ENCODE data around the gene CAVIN1.
A peak's percentile ranks its signal among the peaks of the same experiment; 100 is the strongest.
"Not testable (repeated sequence)": the region's sequence is repeated elsewhere in the genome, so short reads cannot be mapped to it uniquely, and the experiment has no call there.

CAVIN1 gene

DNA sequence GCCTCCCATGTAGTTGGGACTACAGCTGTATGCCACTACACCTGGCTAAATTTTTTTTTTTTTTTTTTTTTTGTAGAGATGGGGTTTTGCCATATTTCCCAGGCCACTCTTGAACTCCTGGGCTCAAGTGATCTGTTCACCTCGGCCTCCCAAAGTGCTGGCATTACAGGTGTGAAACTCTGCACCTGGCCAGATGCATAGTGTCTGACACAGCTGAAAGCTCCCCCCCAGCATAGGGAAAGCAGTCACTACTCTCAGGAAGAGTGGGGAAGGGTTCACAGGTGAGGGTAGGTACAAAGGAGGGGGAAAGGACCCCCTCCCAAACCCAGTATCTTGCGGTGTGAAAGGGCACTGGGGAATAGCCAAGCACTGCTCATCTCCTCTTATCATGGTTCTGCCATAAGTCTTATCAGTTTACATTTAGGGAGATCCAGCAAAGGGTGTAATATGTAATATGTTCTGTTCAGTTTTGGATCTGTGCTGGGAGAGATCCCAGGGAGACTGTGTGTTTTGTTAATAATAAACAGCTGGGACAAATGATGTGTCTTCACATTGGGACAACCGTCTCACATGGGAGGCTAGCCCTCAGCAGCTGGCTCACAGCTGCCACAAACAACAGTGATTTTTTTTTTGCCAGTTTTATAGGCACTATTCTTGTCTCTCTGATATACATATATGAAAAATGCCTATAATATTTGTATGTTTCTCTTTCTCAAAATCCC is 6.8 kb upstream of the CAVIN1 start:
- no peak for DNase-seq

DNA sequence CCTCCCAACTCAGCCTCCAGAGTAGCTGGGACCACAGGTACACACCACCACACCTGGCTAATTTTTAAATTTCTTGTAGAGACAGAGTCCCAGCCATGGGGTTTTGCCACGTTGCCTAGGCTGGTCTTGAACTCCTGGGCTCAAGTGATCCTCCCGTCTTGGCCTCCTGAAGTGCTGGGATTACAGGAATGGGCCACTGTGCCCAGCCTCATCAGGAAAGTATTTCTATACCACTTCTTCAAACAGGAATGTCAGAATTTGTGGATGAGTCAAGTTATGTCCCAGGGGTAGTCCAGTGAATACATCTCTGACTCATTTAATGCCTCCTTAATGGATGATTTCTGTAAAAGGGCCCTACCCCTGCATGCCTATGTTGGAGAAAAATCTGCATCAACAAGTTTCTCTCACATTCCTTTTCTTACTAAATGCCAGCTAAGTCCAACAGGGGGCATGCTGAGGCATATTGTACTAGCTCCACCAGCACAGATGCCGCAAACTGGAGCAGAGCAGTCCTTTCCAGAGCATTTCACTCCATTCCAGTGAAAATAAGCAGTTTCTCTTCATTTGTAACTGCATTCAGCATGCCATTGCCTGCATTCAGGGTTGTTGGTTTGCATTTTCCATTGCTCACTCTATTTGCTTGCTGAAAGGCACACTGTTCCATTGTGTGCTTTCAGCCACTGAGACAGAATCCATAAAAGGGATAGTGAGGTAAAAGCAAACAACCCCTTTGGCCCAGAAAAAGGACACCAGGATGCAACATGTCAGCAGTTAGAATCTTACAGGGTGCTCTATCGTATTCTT is 5.3 kb upstream of the CAVIN1 start:
- DNase-seq, result peak; percentile 18

DNA sequence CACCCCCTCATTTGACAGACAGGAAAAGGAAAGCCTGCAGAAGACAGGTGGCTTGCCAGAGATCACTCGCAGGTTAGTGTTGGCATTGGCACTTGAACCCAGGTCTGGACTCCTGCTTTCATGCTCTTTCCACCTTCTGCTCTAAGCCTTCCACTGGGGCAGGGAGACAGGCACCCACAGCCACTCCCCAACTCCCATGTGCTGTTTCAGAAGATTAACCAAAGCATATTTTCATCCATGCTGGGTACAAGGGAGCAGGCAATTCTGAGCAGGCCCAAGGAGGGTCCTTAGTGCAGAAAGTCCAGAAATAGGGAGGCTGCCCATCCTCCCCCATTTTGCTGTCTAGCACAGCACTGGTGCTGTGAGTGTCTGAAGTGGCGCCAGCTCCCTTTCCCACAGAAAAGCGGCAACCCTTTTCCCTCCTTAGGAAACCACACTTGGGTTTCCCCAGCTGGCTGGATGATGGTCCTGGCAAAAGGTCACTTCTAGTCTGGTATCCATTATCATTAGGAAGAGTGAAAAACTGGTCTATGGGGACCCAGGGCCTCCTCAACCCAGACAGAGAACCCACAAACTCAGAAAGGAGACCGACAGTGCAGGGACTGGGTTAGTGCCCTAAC is 2.0 kb upstream of the CAVIN1 start:
- DNase-seq, result no peak

DNA sequence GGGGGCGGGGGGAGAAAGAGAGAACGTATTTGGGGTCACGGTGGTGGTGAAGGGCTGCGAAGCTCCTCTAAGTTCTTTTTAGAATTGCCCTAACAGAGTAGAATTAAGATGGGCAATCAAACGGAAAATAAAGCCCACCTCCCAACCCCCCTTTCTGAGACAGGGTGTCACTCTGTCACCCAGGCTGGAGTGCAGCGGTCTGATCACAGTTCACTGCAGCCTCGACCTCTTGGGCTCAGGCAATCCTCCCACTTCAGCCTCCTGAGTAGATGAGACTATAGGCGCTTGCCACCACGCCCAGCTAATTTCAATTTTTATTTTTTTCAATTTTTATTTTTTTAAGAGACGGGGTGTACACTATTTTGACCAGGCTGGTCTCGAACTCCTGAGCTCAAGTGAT is 710 bp upstream of the CAVIN1 start:
- DNase-seq, result no peak

DNA sequence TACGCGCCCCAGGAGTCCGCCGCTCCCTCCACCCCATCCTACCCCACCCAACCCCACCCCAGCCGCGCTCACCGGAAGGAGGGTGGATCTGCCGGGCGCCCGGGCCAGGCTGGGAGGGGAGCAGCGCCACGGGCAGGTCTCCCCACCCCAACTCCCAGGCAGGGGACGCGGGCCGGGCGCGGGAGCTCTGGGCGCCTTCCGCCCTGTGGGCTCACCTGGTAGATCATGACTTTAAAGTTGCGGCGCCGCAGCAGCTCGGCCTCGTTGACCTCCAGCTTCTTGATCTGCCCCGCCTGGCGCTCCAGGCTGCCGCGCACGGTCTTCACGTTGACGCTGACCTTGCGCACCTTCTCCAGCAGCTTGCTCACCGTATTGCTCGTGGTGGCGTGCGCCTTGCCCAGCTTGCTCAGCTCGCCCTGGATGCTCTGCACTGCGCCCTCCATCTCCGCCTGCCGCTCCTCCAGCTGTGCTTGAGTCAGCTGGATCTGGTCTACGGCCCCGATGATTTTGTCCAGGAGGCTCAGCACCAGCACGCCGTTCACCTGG is 571 bp downstream of the CAVIN1 start:
- DNase-seq, result peak; percentile 11

DNA sequence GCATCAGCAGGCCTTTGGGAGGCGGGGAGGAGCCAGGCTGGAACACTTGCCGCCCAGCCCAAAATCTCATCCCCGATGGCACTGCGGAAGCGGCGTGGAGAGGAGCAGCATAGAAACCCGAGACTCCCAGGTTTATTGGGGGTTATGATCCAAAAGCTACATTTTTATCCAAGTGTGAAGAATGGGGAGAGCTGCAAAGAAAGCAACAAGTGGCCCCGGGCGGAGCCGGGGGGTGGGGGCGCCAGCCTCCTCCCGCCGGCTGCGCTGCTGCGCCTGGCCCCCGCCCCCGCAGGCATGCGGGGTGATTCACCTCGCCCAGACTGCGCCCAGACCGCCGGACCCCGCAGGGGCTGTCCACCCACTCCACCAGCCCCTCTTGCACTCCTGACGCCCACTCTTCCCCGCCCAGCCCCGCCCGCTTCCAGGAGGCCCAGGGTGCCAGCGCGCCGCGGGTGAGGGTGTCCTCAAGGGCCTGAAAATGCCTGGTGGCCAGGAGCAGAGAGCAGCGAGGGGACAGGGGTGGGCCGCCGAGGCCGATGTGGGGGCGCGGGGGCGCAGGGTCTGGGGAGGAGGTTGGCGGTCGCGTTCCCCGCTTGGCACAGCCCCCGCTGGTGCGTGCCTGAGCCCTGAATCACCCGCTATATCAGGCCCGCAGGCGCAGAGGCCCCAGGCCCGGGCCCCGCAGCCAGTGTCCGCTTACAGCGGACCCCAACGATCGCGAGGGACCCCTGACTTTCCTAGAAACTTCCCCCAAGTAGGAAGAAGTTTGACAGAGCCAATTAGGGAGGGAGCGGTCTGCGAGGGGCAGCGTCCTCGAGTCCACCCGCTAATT is 1.3 kb downstream of the CAVIN1 start:
- no peak for DNase-seq

DNA sequence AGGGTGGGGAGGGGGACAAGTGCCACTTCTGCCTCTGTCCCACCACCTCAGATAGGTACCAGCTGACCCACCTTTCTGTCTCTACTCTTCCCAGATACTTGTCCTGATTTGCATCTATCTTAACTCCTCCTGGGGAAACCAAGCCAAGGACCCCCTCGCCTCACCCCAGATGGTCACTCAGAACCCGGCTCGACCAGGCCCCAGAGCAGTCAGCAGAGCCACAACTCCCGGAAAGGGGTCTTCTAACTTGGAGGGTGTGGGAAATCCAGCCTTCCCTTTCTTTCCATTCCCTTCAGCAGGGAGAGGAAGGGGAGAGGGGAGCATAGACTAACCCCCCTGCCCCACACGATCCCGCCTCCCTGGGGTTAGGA is 1.9 kb downstream of the CAVIN1 start:
- no peak for DNase-seq

DNA sequence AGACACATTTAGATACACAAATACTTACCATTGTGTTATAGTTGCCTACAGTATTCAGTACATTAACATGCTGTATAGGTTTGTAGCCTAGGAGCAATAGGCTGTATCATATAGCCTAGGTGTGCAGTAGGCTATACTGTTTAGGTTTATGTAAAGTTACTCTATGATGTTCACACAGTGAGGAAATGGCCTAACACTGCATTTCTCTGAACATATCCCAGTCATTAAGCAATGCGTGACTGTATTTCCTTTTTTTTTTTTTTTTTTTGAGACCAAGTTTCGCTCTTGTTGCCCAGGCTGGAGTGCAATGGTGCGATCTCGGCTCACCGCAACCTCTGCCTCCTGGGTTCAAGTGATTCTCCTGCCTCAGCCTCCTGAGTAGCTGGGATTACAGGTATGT is 5.1 kb downstream of the CAVIN1 start:
- not testable (repeated sequence) for DNase-seq

DNA sequence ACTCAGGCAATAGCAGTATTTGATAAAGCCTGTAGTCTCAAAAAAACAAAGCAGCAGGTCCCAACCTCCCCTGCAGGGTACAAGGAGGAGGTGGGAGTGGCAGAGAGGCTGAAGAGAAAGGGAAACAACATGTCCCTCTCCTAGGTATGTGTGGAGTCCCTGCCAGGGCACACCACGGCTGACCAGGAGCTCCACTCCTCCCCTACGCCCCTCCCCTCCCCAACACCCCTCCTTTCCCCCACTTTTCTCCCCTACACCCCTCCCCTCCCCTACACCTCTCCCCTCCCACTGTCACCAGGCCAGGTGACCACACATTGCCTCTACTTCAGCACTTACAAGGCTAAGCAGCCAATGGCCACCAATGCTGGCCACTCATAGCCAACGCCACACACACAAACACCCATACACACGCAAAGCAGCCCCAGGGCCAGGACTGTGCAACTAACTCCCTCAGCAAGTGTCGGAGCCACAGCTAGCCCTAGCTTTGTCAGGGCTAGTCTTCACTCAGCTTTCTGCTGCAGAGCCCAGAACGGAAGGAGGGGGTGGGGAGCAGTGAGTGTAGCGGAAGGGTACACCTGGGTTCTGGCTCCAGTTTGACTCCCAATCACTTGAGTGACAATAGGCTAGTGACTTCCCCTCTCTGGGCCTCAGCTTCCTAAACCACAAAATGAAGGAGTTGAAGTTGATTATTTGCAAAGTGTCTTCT is 8.2 kb downstream of the CAVIN1 start:
- DNase-seq, result peak; percentile 55

DNA sequence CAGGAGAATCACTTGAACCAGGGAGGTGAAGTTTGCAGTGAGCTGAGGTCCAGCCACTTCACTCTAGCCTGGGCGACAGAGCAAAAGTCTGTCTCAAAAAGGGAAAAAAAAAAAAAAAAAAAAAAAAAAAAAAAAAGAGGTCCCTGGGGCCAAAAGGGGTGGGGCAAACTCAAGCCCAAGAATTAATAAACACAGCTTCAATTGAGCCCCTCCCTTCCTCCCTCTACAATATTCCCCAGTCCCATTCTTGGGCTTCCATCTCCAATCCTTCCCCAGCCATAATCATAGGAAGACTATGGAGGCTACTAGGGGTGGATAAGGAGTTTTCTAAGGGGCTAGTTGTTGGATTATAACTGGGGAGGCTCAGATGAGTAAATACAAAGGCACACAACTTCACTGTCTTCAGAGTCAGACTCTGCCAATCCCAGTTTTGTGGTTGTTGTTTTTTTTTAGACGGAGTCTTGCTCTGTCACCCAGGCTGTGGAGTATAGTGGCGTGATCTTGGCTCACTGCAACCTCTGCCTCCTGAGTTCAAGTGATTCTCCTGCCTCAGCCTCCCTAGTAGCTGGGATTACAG is 9.5 kb downstream of the CAVIN1 start:
- no peak for DNase-seq

DNA sequence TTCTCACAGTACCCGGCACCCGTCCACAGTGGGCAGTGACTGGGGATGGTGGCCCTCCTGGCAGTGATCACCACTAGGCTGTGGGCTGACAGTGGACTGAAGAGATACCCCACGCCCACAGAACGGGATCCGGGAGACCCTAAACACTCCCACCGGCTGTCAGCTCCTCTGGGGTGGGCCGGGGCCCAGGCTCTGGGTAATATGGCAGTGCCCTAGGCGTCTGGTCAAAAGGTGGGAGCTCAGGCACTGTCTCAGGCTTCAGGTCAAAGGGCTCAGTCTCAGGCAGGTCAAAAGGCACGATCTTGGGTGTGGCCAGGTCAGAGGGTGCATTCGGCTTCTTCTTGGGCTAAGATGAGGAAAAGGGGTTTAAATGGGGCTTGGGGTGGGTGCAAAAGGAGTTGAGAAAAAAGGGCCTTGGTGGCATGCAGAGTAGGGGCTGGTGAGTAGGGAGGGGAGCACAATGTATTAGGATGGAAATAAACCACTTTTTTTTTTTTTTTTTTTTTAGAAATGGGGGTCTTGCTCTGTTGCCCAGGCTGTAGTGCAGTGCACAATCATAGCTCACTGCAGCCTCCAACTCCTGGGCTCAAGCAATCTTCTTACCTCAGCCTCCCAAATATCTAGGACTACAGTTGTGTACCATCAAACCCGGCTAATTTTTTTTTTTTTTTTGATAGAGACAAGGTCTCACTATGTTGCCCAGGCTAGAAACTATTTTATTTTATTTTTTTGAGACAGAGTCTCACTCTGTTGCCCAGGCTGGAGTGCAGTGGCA is 11.0 kb downstream of the CAVIN1 start:
- no peak for DNase-seq

DNA sequence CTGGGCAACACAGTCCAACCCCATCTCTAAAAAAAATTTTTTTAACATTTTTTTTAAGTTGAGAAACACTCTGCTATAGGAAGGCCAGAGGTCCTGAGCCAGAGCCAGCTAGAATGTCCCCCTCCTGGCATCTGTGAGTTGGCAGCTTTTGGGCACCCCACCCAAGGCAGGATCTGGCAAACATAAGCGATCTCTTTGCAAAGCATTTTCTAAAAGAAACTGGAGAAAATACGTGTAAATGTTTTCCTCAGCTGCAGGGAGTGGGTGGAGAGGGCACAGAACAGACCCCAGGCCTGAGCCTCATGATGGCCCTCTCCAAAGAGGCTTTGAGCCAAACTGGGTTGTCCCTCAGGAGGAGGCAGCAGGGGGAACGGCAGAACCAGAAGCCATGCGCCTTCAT is 11.7 kb downstream of the CAVIN1 start:
- DNase-seq, result no peak

DNA sequence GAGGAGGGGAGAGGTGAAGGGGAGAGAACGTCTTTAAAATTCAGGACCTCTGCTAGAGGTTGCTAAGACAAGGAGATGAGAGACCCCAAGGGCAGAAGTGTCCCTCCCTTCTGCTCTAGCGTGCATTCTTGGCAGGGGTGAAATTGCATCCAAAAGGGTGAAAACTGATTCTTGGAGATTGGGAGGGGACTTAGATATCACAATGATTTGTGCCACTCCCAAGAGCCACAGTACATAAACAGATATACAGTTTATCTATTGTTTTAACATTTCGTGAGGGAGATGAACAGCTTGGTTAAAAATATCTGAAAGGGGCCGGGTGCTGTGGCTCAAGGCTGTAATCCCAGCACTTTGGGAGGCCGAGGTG is 12.8 kb downstream of the CAVIN1 start:
- no peak for DNase-seq

DNA sequence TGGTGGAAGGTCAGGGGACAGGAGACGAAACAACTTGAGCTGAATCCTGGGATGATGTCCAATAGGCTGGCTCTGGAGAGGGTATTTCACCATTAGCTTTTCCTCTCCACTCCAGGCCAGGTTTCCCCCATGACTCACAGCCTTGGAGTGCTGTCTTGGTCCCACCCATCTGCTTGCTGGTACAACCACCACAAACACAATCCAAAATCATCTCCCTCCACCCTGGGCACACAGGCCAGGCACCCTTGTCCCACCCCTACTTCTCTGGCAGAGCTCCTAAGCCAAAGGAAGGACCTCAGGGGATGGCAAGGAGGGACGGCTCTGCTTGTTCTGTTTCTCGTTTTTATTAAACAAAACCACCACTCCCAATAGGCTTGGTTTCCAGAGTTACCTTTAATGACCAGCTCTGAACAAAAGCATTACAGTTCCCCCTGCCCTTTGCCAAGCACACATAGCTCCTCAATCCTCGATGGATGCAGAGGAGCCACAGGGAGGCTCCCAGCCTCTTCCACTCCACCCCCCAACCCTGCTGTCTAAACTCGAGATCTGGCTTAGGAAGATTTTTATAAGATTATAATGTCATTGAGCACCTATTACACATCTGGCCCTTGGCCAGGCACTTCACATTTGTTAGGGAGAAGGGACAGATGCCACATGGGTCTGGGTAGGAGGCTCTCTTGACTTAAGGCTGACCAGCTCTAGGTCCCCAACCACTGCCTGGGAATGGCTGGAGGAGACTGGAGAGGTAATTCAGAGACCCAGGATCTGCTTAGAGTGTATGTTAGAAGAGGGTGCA is 13.3 kb downstream of the CAVIN1 start:
- no peak for DNase-seq

DNA sequence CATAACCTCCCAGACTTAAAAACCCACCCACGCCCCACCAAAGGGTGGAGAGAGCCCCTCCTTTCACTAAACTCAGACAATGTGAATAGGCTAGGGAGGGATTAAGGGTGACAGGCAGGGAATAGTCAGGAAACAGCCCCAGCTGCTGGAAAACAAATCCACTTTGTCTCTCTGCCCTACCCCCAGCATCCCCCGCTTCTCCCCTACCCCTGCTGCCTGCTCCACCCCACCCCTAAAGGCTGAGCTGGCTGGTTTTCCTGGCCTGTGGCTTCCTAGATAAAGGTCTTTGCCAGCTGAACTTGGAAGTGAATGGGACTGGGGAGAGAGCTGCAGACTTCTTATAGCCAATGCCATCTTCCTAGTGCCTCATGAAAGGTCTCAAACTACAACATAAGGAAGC is 15.0 kb downstream of the CAVIN1 start:
- no peak for DNase-seq

DNA sequence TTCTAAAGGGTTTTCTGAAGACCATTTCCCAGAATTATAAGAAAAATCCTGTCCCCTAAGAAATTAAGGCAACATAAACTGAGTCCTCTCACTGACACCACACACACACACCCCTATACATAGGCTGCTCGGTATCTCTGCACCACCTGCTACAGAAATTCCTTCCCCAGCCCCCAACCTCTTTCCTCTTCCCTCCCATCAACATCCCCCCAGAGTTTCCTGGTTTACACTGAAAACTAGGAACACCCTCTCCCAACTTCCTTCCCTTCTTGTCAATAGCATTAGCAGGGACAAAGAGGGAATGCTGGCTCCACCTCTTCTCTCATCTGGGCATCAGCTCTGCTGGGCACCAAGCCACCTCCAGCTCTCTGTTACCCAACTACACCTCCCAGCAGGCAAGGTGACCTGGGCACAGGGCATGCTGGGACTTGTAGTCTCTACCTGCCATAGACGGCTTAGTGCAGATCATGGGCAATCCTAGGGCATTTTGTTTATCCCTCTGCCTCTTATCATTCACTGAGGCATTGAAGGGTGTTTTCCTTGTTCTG is 15.7 kb downstream of the CAVIN1 start:
- peak; percentile 53 for DNase-seq

DNA sequence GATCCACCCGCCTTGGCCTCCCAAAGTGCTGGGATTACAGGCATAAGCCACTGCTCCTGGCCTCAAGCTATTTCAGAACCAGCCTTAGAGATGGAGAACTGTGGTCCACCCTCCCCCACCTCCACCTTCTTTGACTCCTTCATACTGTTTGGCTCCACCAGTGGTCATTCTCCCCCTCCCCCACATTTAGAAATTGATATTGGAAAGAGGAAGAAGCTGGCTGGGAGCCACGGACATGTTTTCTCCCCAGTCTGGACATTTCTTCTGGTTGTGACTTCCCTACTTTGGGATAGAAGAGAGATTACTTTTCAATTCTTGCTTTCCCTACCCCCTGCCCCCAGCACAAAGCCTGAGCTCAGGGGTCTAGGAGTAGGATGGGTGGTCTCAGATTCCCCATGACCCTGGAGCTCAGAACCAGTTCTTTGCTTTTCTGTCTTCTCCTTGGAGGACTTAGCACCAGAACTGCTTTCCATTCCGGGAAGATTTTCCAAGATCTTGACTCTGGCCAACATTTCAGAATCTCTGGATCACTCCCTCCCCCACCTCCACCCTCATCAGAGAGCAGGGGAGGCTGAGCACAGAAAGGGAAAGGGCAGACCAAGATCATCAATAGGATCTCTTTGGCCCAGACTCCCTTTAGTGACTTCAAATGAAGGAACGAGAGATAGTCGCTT is 16.3 kb downstream of the CAVIN1 start:
- DNase-seq, result no peak

DNA sequence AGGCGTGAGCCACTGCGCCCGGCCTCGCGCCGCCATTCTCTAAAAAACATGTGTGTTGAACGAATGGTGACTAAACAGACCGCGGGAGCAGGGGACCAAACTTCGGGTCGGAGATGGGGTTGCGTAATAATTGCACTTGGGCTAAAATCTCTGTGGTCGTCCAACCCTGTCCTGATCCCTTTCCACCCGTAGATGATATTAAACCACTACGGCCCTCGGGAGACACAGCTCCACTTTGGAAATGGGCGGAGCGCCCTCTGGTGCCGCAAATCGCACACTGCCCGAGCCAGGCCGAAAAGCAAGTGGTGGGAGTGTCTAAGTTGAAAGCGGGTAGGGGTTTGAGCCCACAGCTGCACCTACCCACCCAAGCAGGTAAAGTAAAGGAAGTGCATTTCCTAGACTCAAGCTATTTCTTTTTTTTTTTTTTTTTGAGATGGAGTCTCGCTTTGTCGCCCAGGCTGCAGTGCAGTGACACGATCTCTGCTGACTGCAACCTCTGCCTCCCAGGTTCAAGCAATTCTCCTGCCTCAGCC is 17.0 kb downstream of the CAVIN1 start:
- DNase-seq, result peak; percentile 66

DNA sequence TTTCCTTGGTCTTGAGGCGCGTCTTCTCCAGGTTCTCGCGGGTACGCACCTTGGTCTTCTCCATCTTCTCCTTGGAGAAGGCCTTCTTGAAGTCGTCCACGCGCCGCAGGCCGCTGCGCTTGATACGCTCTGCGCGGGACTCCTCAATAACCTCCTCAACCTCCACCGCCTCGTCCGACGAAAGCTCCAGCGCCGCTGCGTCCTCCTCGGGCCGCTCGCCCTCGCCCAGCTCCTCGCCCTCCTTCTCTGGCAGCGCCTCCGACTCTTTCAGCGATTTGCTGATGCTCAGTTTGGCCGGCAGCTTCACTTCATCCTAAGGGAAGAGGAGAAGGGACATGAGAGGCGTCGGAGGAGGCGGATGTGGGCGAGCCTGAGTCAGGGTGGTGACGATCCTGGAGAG is 18.0 kb downstream of the CAVIN1 start:
- DNase-seq, result no peak
